ENCODE results near the gene RUFY4. TPM values are rescaled to one million over a fixed set of nuclear protein-coding genes. Genes with fewer than 3 reads are reported as not detected.

Gene RUFY4
- total RNA-seq, 1 experiment from 2014 or later = 0.66 TPM

DNA sequence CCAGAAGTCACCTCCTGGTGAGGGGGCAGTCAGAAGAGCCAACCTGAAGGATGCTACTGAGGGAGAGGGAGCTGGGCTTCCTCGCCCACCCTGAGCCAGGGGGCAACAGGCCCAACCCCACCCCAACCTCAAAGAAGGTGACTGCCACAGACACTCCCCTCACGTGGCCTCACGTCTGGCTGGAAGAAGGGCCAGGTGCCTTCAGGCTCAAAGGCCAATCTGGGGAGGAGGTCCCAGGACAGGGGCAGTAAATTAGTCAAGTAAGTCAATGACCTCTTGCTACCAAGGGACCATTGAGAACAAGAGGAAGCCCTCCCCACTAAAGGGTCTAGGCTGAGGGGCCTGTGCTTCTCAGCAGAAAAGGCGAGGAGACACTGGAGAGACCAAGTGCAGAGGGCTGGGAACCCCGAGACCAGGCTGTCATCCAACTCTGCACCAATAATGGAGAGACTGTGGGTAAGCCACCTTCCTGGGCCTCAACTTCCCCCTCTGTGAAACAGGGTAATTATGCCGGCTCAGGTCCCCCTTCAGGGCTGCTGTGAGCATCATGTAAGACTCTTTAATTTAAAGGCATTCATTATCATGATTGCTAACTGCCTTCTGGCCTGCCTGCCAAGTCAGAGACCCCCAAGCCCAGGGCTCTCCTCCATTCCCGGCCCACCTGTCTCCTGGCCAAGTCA lies 46.1 kb upstream of the RUFY4 start:
- Histone ChIP-seq H3K4ac (ENCODE audit: low read depth, low read length) (no peak overlapping the region), H4K91ac (ENCODE audit: insufficient read length, low read depth, low read length) (no peak overlapping the region), H2BK20ac (ENCODE audit: low read depth, low read length, poor library complexity, severe bottlenecking) (no peak overlapping the region), H4K20me1 (ENCODE audit: control insufficient read depth, insufficient read depth, insufficient read length) (no peaks in the 10 kb centered on the region), H2BK5ac (ENCODE audit: insufficient read length, low read length) (no peak overlapping the region), H3K79me2 (ENCODE audit: insufficient read depth, low read length) (no peaks in the 10 kb centered on the region), H3K79me1 (ENCODE audit: insufficient read depth, low read depth, low read length, poor library complexity, severe bottlenecking) (no peaks in the 10 kb centered on the region), H3T11ph (ENCODE audit: low read length) (no peak overlapping the region), H4K5ac (ENCODE audit: insufficient read length, low read depth, low read length) (no peak overlapping the region), H2AK5ac (ENCODE audit: insufficient read length, low read length) (no peak overlapping the region), H2BK15ac (ENCODE audit: low read depth, low read length) (no peak overlapping the region), H3K18ac (ENCODE audit: insufficient read length, low read depth, low read length) (no peak overlapping the region), H3K4me1 (ENCODE audit: insufficient read depth, low read length) (peaks cover 3% of the 10 kb centered on the region; the same call in 1 of the 2 replicates), H4K8ac (replicated peaks; ENCODE audit: insufficient read length, low read depth, low read length) (no peak overlapping the region), H3K4me2 (ENCODE audit: insufficient read depth, insufficient read length, low read length) (no peak overlapping the region), H3K56ac (ENCODE audit: insufficient read length, low read depth, low read length) (no peak overlapping the region), H3K27ac (ENCODE audit: insufficient read length, low read depth, low read length) (no peak overlapping the region), H2BK12ac (ENCODE audit: insufficient read length, low read depth, low read length) (no peak overlapping the region), H2AFZ (ENCODE audit: low read length) (no peak overlapping the region), H3K9me3 (ENCODE audit: control insufficient read depth, low read depth, low read length) (no peaks in the 10 kb centered on the region), H3K23ac (ENCODE audit: insufficient read length, low read depth, low read length) (no peak overlapping the region), H3K14ac (ENCODE audit: insufficient read depth, low read length) (no peak overlapping the region), H3K27me3 (ENCODE audit: insufficient read depth, low read length) (no peaks in the 10 kb centered on the region), H3K9ac (ENCODE audit: extremely low read depth, insufficient read length, low read length) (no peak overlapping the region), H3K23me2 (ENCODE audit: insufficient read length, low read depth, low read length, poor library complexity, severe bottlenecking) (no peaks in the 10 kb centered on the region), H2BK120ac (ENCODE audit: low read depth, low read length, poor library complexity, severe bottlenecking) (no peak overlapping the region)
- TF ChIP-seq, protein P1, sequence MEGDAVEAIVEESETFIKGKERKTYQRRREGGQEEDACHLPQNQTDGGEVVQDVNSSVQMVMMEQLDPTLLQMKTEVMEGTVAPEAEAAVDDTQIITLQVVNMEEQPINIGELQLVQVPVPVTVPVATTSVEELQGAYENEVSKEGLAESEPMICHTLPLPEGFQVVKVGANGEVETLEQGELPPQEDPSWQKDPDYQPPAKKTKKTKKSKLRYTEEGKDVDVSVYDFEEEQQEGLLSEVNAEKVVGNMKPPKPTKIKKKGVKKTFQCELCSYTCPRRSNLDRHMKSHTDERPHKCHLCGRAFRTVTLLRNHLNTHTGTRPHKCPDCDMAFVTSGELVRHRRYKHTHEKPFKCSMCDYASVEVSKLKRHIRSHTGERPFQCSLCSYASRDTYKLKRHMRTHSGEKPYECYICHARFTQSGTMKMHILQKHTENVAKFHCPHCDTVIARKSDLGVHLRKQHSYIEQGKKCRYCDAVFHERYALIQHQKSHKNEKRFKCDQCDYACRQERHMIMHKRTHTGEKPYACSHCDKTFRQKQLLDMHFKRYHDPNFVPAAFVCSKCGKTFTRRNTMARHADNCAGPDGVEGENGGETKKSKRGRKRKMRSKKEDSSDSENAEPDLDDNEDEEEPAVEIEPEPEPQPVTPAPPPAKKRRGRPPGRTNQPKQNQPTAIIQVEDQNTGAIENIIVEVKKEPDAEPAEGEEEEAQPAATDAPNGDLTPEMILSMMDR (conservative IDR thresholded peaks at IDR 0.05) = no peak
- Mint-ChIP-seq H3K9me3 (no peaks in the 10 kb centered on the region), H3K36me3 (ENCODE audit: insufficient read depth in 1 of 3, low read depth in 3 of 3) (no peaks in the 10 kb centered on the region), H3K27ac (no peak overlapping the region; a peak in 1 of 7 replicates), H3K4me3 (no peak overlapping the region), H3K4me1 (peaks cover 27 to 50% of the 10 kb centered on the region in 2 experiments), H3K27me3 (ENCODE audit: low read depth) (peaks cover 8% of the 10 kb centered on the region)
- peak; percentile 18 for DNase-seq
- no CpG with 5 or more reads among the region's 7 CpGs for WGBS (ENCODE audit: extremely low coverage, insufficient read length, low lambda C conversion rate)

All from H9 (cell line).